Measurements from ENCODE around the gene LYL1. TPM values are rescaled to one million over a fixed set of nuclear protein-coding genes. Genes with fewer than 3 reads are reported as not detected.

The LYL1 gene
- total and polyA plus RNA-seq, 2 of the 13 experiments (the other 11 are each of a cell fraction or from before 2014, with no cell fraction given): 0.75 to 0.92 TPM

GRCh38 chr19:13103581-13104359 lies 1.1 kb upstream of the LYL1 start:
- ChIA-PET CTCF (ENCODE audit: low intra/inter-chr PET ratio, low total read pairs) (no interaction called here), POLR2A (interaction anchor here (1.2 kb wide), 1 partner anchor 14 kb away, joined by 5 read pairs; the partner anchor contains the start of gene NACC1)
- Histone ChIP-seq H2AFZ (ENCODE audit: low read length) (no peak overlapping the region), H3K79me2 (ENCODE audit: insufficient read depth, low read length) (no peaks in the 10 kb centered on the region), H3K4me2 (ENCODE audit: low read depth, low read length) (no peak overlapping the region), H3K9ac (ENCODE audit: insufficient read depth, low read depth, low read length) (no peak overlapping the region), H4K20me1 (ENCODE audit: insufficient read depth, low read length) (no peaks in the 10 kb centered on the region; the same call in 1 of the 2 replicates), H3K9me3 (ENCODE audit: low read length) (no peaks in the 10 kb centered on the region), H3K4me3 (replicated peaks in 1 of 3; ENCODE audit: insufficient read depth in 1 of 3, low read depth in 2 of 3, low read length in 3 of 3) (no peak overlapping the region), H3K27ac (ENCODE audit: extremely low read length, insufficient read depth, low read length) (peak overlapping the region; percentile 70), H3K4me1 (ENCODE audit: insufficient read depth, low read length) (peaks cover 20% of the 10 kb centered on the region), H3K36me3 (replicated peaks in 1 of 2; ENCODE audit: control insufficient read depth in 1 of 2, insufficient read depth in 2 of 2, low read length in 2 of 2) (peaks cover 0 to 8% of the 10 kb centered on the region in 2 experiments; a peak in 2 of 5 replicates), H3K27me3 (ENCODE audit: control insufficient read depth in 1 of 2, insufficient read depth in 2 of 2, low read length in 2 of 2) (no peaks in the 10 kb centered on the region)
- BruUV-seq (replicated peaks): no TSS peak
- in situ Hi-C loops (cut with HindIII; ENCODE audit: extremely low pct_ligation_motif_present, low pct_unique_long_range_greater_than_20kb): no loop called here
- ATAC-seq (no peak), FAIRE-seq (no peak), DNase-seq (ENCODE audit: low spot score) (no peak)
- over 99% methylated on average over 9 of the region's 13 CpGs for WGBS (ENCODE audit: low lambda C conversion rate)
- intact Hi-C loops (cut with micrococcal nuclease; ENCODE audit: unreplicated experiment): no loop called here
- TF ChIP-seq ZNF770 (CRISPR knock-in tag; IDR thresholded peaks at IDR 0.05) (peak; percentile 73; the same call in 1 of the 2 replicates), ZNF180 (CRISPR knock-in tag; IDR thresholded peaks at IDR 0.05; ENCODE audit: borderline replicate concordance, low read depth) (no peak), HNRNPUL1 (IDR thresholded peaks at IDR 0.05; ENCODE audit: low read depth, low read length) (no peak), CREB3 (CRISPR knock-in tag; IDR thresholded peaks at IDR 0.05) (no peak), RFXANK (CRISPR knock-in tag; IDR thresholded peaks at IDR 0.05) (no peak)
